ENCODE data around the gene LMO2. TPM values are rescaled to one million over a fixed set of nuclear protein-coding genes. Genes with fewer than 3 reads are reported as not detected.

LMO2 gene
- total and polyA plus RNA-seq, 2 donors (not counting 1 experiment from before 2014, with no cell fraction given): 6.2 to 10.7 TPM

- H2AFZ ChIP-seq (ENCODE audit: insufficient read depth, low read depth, low read length, poor library complexity, severe bottlenecking): no peak overlapping the region
- H3K9ac ChIP-seq (ENCODE audit: low read length): no peak overlapping the region
- peaks cover 7% of the 10 kb centered on the region for H3K79me2 ChIP-seq (ENCODE audit: control insufficient read depth, insufficient read depth, low read length)
- DNase-seq: no peak
- H3K4me2 ChIP-seq (replicated peaks; ENCODE audit: low read depth, low read length, poor library complexity, severe bottlenecking): no peak overlapping the region
- peaks cover 26 to 30% of the 10 kb centered on the region in 2 donors for H3K4me1 ChIP-seq (ENCODE audit: control insufficient read depth in 2 of 2, insufficient read depth in 2 of 2, low read length in 2 of 2)
- H3K36me3 ChIP-seq (replicated peaks in 1 of 2; ENCODE audit: control extremely low read depth in 1 of 2, control insufficient read depth in 1 of 2, extremely low read depth in 1 of 2, insufficient read depth in 2 of 2, low read length in 1 of 2): peaks cover 2 to 7% of the 10 kb centered on the region in 2 experiments
- H3K9me3 ChIP-seq (ENCODE audit: control extremely low read depth in 1 of 3, control insufficient read depth in 2 of 3, insufficient read depth in 1 of 3, low read length in 2 of 3): no peaks in the 10 kb centered on the region
- intact Hi-C loops (cut with micrococcal nuclease): loop anchor here (5.0 kb wide), 2 partner anchors 55 to 185 kb away; partner anchors contain the start of gene CAPRIN1
- ChIA-PET POLR2A (interaction anchor here (0.6 to 2.1 kb wide), 4 partner anchors 17 to 90 kb away, joined by 3 to 11 read pairs (median 3); no protein-coding TSS in a partner anchor), CTCF (interaction anchor here (1.1 to 3.3 kb wide), 5 partner anchors 10 to 121 kb away, joined by 3 to 41 read pairs (median 19); no protein-coding TSS in a partner anchor)
- Mint-ChIP-seq H3K27me3 (no peaks in the 10 kb centered on the region), H3K4me1 (peaks cover 30% of the 10 kb centered on the region), H3K4me3 (no peak overlapping the region), H3K27ac (no peak overlapping the region), H3K9me3 (ENCODE audit: insufficient read depth) (no peaks in the 10 kb centered on the region)
- H3K4me3 ChIP-seq (ENCODE audit: control extremely low read depth in 1 of 5, extremely low read depth in 1 of 5, insufficient read depth in 1 of 5, low read depth in 2 of 5, low read length in 4 of 5): no peak overlapping the region
- WGBS (ENCODE audit: insufficient coverage): 71% methylated on average over 2 of the region's 2 CpGs
- TF ChIP-seq EZH2 (IDR thresholded peaks at IDR 0.05; ENCODE audit: borderline replicate concordance, insufficient read depth, low read depth, low read length, poor library complexity, severe bottlenecking) (no peak), CTCF (IDR thresholded peaks at IDR 0.05) (no peak)
- ATAC-seq (ENCODE audit: low read depth): no peak
- no peak overlapping the region for H3K27ac ChIP-seq (ENCODE audit: low read length in 2 of 2)
- no peaks in the 10 kb centered on the region for H4K20me1 ChIP-seq (ENCODE audit: control insufficient read depth, insufficient read depth, low read length, poor library complexity, severe bottlenecking)
- H3K27me3 ChIP-seq (replicated peaks in 1 of 4; ENCODE audit: control extremely low read depth in 1 of 4, control insufficient read depth in 3 of 4, insufficient read depth in 4 of 4, low read length in 3 of 4): peaks cover 0 to 7% (median 0%) of the 10 kb centered on the region in 4 experiments
Measured at GRCh38 chr11:33866936-33867335, 24.9 kb downstream of the LMO2 start.

GRCh38 chr11:33864479-33864878 is 27.4 kb downstream of the LMO2 start:
- no peak for ATAC-seq (ENCODE audit: low read depth)
- no peak overlapping the region for H3K4me2 ChIP-seq (replicated peaks; ENCODE audit: low read depth, low read length, poor library complexity, severe bottlenecking)
- peaks cover 18 to 20% of the 10 kb centered on the region in 2 donors for H3K4me1 ChIP-seq (ENCODE audit: control insufficient read depth in 2 of 2, insufficient read depth in 2 of 2, low read length in 2 of 2)
- H2AFZ ChIP-seq (ENCODE audit: insufficient read depth, low read depth, low read length, poor library complexity, severe bottlenecking): no peak overlapping the region
- peaks cover 6 to 7% of the 10 kb centered on the region in 2 experiments for H3K36me3 ChIP-seq (replicated peaks in 1 of 2; ENCODE audit: control extremely low read depth in 1 of 2, control insufficient read depth in 1 of 2, extremely low read depth in 1 of 2, insufficient read depth in 2 of 2, low read length in 1 of 2)
- no peaks in the 10 kb centered on the region for H4K20me1 ChIP-seq (ENCODE audit: control insufficient read depth, insufficient read depth, low read length, poor library complexity, severe bottlenecking)
- 79% methylated on average over 16 of the region's 16 CpGs for WGBS (ENCODE audit: insufficient coverage)
- TF ChIP-seq CTCF (IDR thresholded peaks at IDR 0.05) (no peak), EZH2 (IDR thresholded peaks at IDR 0.05; ENCODE audit: borderline replicate concordance, insufficient read depth, low read depth, low read length, poor library complexity, severe bottlenecking) (no peak)
- no peak for DNase-seq
- H3K4me1 Mint-ChIP-seq: peaks cover 18% of the 10 kb centered on the region
- no peaks in the 10 kb centered on the region for H3K27me3 ChIP-seq (replicated peaks in 1 of 4; ENCODE audit: control extremely low read depth in 1 of 4, control insufficient read depth in 3 of 4, insufficient read depth in 4 of 4, low read length in 3 of 4)
- intact Hi-C loops (cut with micrococcal nuclease): no loop called here
- no peaks in the 10 kb centered on the region for H3K27me3 Mint-ChIP-seq
- peaks cover 7% of the 10 kb centered on the region for H3K79me2 ChIP-seq (ENCODE audit: control insufficient read depth, insufficient read depth, low read length)
- no peak overlapping the region for H3K27ac Mint-ChIP-seq
- H3K4me3 ChIP-seq (ENCODE audit: control extremely low read depth in 1 of 5, extremely low read depth in 1 of 5, insufficient read depth in 1 of 5, low read depth in 2 of 5, low read length in 4 of 5): no peak overlapping the region
- ChIA-PET POLR2A (no interaction called here), CTCF (interaction anchor here (1.3 to 8.7 kb wide), 4 partner anchors 79 to 125 kb away, joined by 3 to 89 read pairs (median 13); no protein-coding TSS in a partner anchor)
- no peak overlapping the region for H3K27ac ChIP-seq (ENCODE audit: low read length in 2 of 2)
- no peaks in the 10 kb centered on the region for H3K9me3 Mint-ChIP-seq (ENCODE audit: insufficient read depth)
- no peaks in the 10 kb centered on the region for H3K9me3 ChIP-seq (ENCODE audit: control extremely low read depth in 1 of 3, control insufficient read depth in 2 of 3, insufficient read depth in 1 of 3, low read length in 2 of 3)
- no peak overlapping the region for H3K4me3 Mint-ChIP-seq
- H3K9ac ChIP-seq (ENCODE audit: low read length): no peak overlapping the region
